NOMO-1 (cell line): ENCODE measurements around the gene TTLL11.

Experiments
- DNase-seq, 2 experiments: peaks; one replicate each; lab custom pipeline; 2025; ENCODE audit not compliant: unreplicated experiment in 2 of 2; lab: John Stamatoyannopoulos, UW

The TTLL11 gene

DNA sequence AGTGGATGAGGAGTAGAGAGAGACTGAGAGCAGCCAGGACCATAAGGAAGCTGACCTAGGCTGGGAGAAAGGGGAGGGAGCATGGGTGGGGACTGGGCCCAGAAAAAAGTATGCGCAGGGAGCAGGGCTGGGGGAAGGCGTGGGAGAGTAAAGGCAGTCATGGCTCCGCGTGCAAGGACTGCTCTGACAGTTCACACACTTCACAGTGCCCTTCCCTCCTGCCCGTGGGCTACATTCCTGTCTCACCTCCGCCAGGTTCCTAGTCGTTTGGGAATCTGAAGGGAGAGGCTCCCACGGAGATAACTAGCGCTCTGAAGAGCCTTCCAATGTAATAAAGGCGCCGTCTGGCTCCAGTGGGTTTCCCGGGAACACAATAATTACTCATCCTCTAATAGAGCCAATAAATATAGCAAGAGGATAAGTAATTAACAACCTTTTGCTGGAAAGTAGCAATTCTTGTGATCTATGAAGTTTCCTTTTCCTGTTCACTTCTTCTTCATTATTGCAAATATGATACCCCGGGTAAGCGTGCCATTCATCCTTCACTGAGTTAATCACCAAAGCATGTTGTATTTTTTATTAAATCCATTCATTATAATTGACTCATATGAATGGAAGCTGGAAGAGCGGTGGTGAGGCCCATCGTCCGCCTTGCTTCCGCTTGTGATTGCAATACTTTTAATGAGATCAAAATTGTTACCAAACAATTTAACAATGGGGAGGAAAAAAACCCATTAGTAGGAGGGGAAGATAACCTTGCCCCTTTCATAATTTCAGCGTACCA lies 39.3 kb downstream of the TTLL11 start:
- DNase-seq, result no peak

DNA sequence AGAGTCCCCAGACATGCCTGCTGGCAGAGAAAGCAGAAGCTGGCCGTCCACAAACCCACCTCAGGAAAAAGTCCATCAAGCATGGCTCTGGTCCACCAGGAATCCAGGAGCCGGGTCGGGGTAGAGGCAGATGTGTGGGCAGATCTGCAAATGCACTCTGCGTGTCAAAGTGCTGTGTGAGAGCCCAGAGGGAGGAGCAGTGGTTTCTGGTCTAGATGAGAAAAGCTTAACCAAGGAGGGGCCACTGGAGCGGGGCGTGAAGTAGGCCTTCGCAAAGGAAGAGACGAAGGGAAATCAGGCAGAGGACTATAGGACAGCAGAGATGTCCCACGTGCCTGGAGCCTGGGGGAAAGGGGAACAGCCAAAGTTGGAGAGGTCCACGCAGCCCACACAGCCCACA lies 40.0 kb downstream of the TTLL11 start:
- DNase-seq, result no peak

DNA sequence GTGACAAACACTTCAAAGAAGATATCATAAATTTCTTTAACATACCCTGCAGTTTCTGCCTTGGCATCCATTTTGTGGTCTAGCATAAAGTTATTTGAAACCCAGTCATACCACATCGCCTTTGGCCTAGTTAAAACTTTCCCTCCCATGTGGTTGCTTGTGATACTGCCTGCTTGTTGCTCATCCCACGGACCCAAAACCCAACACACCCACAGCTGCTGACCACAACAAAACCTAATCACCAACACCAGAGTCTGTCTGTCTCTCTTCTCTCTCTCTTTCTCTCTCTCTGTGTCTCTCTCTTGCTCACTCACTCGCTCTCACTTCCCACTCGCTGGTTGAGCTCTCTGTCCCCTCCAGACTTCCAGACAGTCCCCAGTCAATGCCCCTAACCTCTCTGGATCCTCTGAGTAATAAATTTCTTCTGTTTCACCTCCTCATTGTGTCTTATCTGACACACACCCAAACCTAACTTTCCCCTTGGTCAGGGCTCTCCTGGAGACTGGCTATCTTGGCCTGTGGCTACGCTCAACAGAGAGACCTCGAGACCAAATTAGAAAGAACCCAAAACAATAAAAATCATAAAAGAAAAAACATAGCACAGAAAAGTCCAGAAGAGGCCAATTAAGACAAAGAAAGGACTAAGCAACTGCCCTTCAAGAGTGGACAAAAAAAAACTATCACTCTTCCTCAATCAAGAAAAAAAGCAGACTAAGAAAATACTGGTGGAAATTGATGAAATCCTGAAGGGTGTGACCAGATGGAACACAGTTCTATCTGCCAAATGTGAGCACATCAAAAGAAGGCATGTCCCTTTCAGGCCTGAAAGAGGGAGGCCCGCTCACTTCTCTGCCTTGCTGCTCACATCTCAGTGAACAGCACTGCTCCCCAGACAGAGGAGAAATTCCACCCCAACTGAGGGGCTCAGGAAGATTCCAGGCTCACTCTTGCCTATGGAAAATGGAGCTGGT lies 41.5 kb downstream of the TTLL11 start:
- DNase-seq, result no peak

DNA sequence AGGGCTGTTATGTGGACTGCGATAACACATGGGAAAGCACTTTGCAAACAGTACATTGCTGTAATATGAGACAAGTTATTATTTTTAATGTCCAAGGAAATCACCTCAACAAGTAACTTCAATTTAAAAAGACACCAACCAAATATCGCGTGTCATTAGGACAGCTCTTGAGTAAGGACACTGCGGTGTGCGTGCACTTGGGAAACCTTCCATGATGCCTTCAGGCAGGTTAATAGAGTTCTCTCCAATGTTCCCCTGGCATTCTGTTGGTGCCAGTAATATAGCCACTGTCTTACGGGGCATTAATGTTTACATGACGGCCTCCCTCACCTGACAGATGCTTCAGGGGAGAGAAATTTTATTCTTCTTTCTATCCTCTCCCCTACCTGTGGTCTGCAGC lies 42.9 kb downstream of the TTLL11 start:
- no peak for DNase-seq

DNA sequence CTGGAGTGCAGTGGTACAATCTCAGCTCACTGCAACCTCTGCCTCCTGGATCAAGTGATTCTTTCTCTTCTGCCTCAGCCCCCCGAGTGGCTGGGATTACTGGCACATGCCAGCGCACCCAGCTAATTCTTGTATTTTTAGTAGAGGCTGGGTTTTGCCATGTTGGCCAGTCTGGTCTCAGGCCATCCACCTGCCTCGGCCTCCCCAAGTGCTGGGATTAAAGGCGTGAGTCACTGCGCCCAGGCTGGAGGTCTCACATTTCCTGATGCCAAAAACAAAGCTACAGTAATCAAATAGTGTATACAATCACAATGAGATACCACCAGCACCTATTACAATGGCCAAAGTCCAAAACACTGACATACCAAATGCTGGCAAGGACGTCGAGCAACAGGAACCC lies 51.1 kb downstream of the TTLL11 start:
- DNase-seq, result no peak

DNA sequence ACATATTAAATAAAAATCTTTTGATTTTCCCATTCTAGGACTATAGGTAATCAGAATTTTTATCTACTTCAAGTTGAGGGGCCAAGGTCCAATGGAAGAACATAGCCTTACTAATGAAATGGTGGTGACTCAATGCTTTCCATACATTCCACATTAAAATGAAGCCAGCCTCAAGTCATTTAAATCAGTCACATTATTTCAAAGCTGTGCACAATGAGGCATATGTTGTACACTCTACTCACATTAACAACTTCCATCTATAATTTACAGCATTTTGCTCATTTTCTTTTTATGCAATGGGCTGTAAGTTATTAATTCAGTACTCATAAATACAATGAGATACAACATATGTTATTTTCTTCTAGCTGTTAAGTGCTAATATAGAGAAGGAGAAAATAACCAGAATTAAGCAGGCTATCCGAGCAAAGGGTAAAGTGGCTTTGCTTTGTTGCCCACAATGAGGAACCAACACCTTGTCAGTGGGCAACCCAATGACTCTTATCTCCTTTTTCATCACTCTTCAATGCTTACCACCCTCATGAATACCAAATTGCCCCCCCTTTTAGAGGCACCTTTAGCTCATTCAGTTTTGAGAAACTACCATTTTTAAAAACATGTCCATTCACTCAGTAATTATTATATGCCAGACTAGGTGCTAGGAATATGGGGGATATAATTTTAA lies 52.4 kb downstream of the TTLL11 start:
- DNase-seq, result no peak

DNA sequence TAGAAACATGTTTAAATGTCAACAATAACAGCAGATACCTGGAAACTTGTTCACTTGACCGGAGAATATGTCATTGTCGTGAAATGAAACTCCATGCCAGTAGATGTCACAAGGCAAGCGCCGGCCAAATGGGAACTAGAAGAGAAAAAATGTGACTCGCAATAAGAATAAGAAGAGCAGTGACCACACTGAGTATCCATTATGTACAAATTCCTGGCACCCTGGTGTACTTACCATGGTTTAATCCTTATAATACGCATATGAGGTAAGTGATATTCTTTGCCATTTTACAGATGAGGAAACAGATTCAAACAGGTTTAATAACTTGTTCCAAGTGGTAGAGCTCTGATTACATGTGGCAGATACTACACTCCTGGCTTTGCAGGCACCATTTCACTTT lies 53.9 kb downstream of the TTLL11 start:
- DNase-seq, result no peak

DNA sequence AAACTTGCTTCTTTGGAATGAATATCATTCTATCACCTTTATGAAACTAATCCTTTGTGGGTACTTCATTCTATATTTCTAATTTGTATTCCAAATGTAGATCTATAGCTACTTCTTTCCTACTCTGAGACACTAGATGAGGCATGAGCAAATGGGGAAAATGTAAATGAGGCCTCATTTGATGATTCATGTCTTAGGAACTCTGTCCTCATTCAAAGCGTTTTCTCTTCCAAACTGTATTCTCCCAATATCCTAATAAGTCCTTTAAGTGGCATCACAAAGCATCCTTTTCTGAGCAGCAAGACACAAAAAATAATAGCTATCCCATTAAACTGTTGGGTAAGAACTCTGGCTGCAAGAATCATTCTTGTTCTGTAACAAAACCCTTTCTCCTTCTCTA lies 56.1 kb downstream of the TTLL11 start:
- no peak for DNase-seq

DNA sequence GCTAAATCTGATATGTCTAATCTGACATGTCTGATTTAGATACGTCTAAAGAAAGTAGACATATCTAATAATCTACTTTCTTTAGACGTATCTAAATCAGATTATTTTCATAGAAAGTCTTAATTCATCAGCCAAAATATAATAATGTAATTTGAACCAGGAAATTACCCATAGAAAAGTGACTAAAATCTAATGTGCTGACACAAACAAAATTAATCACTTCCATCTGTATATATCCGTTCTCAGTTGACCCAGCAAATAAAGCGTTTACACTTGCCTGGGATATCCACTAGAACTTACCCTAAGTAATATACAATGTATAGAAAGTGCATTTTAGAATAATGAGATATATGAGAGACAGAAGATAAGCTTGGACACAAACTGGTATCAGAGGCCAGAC lies 56.7 kb downstream of the TTLL11 start:
- no peak for DNase-seq

DNA sequence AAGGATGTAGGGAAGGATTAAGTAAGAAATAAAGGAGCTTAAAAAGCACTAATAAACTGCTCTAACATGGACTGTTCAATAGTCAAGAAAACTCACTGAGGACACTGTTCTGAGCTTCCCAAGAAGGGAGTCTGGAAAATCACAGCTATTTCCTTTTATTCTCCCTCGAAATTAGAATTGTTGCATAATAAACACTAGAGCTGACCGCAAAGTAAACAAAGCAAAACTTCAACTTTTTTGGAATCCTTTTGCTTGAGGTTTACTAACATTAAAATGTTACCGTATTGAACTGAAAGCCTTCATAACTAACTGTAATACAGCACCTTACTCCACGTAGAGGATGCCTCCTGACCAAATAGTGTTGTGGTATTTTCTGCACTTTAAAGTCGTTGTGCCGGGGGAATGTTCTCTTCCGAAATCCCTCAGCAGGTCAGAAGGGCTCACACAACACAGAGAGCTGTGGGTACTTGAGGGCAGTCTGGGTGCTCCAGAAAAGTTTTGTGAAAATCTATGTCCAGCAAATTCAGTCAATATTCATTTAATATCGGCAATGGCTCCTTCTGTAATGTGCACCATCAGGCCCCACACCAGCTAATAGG lies 59.2 kb downstream of the TTLL11 start:
- DNase-seq, result no peak

DNA sequence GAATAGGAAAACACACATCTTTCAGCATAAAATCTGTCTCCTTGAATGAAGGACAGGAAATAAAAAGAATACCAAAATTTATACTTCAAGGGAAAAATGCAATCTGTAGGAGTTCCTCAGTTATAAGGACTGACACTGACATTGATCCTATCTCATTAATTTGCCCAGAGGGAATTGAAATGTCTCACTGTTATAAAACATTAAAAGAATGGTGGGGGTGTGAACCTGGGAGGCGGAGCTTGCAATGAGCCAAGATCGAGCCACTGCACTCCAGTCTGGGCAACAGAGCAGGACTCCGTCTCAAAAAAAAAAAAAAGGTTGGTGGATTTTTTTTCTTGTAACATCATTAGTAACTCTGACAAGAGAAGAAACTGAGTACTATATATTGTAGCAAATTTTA lies 60.8 kb downstream of the TTLL11 start:
- DNase-seq, result no peak

DNA sequence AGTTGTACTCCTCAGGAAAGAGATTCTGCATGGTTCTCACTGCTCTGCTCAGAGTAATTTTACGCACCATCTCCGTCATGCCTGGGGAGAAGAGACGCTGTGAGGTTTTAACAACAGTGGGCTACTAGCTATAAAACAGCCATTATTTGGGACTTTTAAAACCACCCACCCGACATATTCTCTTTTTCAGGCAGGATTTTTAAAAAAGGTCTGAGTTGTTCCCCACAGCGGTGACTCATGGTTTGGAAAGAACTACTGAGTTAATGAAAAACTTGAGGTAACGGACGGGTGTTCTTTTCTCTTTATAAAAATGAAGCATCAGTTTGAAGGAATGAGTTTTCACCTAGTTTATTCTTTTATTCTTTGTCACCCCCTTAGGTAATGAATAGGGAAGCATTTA lies 61.3 kb downstream of the TTLL11 start:
- no peak for DNase-seq

DNA sequence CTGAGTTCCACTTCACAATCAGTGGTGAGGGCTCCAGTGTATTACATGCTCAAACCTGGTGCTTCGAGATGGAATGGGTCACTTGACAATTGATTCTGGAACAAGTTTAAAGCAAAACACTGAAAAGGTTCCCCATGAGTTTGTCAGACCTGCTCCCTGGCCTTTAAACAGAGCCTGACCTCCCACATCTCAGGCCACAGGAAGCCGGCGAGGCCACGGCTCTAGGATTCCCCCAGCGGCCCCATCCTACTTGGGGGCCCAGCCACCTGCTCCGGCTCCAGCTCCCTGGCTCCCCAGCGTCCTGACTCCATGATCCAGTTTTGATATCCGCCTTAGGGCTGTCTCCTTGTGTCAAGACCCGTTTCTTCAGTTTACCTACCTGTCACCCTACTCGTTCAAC lies 62.0 kb downstream of the TTLL11 start:
- DNase-seq, result no peak

DNA sequence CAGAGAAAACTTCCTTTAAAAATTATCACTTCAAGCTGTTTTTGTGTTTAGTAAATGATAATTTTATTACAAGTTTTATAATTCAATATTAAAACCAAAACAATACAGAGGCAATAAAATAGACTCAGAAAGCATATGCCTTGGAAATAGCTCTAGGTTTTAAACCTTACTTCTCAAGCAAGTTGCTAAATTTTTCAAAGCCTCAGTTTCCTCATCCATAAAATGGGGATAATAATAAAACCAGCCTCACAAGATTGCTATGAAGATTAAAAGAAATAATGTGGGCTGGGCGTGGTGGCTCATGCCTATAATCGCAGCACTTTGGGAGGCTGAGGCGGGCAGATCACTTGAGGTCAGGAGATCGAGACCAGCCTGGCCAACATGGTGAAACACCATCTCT lies 62.8 kb downstream of the TTLL11 start:
- DNase-seq, result no peak

DNA sequence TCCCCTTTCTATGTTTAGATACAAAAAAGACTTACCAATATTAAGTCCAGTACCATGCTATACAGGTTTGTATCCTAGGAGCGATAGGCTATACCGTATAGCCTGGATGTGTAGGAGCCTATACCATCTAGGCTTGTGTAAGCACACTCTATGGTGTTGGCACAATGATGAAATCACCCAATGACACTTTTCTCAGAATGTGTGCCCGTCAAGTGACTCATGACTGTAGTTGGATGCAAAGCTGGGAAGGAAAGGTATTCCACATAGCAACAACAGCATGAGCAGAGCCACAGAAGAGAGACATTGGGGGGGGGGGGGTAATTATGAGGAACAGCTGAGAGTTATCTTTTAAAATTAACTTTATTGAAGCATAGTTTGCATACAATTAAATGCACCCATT lies 63.2 kb downstream of the TTLL11 start:
- no peak for DNase-seq

DNA sequence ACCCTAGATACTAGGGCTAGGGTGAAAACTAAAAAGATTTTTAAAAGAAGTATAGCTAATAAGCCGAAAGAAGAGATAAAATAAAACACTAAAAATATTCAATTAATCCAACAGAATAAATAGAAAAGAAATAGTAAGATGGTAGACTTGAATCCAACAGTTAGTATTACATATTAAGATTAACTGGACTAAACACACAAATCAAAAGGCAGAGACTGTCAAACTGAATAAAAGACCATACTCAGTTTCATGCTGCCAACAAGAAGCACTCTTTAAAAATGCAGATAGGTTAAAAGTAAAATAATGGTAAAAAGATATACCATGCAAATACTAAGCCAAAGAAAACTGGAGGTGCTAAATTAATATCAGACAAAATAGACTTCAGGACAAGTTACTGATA lies 65.0 kb downstream of the TTLL11 start:
- no peak for DNase-seq

DNA sequence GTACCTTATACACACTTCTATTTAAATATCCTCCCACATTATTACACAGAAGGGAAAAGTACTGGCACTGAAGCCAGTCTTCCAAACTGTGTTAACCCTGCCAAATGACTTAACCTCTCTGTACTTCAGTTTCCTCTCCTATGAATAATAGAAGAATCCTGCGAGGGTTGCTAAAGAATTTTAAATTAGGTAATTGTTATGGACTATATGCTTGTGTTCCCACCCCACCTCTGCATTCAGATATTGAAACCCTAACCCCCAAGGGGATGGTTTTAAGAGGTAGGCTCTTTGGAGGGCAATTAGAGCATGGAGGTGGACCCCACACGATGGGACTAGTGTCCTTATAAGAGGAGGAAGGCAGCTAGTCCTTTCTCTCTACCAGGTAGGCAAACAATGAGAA lies 72.7 kb downstream of the TTLL11 start:
- no peak for DNase-seq

DNA sequence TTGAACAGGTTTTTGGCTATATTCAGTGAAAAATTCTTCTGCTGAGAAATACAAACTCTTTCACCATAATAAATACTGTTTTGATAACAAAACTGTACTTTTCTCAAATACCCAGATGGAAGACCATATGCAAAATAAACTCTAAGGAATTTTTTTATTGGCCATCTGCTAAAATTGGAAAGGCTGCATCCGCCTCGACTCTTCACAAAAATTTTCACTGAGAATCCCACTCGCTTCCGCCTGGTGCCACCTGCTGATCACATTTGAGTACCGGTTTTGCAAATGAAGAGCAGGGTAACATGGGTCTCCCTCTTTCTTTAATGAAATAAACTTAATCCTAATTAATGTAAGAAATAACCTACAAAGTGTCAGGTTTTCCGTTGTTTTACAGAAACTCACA lies 76.4 kb downstream of the TTLL11 start:
- DNase-seq, result no peak

DNA sequence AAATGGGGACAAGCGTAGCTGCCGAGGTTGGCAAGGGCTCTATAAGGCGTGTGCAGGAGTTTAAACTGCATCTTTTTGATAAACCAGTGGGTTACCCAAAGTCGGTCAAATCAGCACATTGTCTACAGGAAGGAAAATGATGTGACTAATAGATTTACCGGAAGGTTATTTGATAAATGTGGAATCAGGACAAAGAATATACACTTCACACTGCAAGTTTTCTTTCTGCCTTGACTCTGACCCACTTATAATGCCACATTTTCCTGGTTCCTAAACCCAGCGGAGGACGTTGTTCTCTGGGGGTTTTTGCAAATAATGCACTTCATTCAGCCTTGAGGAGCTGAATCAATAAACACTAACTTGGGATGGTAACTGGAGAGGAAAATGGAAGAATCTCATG lies 76.8 kb downstream of the TTLL11 start:
- DNase-seq, result no peak

DNA sequence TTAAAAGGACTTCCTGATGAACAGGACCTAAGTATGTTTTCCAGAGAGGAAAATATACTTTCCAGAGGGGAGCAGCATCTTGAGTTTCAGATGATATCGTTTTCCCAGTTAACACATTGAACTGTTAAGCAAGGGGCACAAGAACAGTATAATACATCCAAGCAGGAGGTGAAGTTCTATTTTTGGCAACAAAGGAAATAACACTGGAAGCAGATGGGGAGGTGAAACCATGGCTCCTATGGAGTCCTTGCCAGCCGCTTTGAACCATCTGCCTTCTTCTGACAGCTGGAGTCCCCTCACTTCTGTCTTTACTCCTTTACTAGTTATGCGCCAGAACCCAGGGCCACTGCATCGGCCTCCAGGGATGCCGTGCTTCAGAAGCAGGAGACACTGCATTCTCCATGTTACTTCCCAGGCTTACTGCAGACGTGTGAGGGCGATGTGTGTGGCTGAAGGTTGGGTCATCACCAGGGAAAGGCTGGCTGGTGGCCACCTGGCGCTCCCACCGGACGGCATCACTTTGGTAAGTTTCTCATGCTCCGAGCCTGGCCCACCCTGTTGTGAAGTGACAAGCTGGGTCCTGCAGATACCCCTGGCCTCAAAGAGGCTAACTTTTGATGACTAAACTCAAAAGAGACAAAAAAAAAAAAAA lies 77.8 kb downstream of the TTLL11 start:
- no peak for DNase-seq
